HG03432 (cell line): ENCODE measurements around the gene VPS39.
"Not testable (repeated sequence)": the region's sequence is repeated elsewhere in the genome, so short reads cannot be mapped to it uniquely, and the experiment has no call there.

ENCODE experiments used
- ATAC-seq: cut with Tn5 transposase; IDR thresholded peaks from one replicate; pipeline ENCODE4 v1.9.1; 2021; ENCODE audit warnings: mild to moderate bottlenecking, moderate library complexity; ENCODE audit not compliant: unreplicated experiment

The VPS39 gene

DNA sequence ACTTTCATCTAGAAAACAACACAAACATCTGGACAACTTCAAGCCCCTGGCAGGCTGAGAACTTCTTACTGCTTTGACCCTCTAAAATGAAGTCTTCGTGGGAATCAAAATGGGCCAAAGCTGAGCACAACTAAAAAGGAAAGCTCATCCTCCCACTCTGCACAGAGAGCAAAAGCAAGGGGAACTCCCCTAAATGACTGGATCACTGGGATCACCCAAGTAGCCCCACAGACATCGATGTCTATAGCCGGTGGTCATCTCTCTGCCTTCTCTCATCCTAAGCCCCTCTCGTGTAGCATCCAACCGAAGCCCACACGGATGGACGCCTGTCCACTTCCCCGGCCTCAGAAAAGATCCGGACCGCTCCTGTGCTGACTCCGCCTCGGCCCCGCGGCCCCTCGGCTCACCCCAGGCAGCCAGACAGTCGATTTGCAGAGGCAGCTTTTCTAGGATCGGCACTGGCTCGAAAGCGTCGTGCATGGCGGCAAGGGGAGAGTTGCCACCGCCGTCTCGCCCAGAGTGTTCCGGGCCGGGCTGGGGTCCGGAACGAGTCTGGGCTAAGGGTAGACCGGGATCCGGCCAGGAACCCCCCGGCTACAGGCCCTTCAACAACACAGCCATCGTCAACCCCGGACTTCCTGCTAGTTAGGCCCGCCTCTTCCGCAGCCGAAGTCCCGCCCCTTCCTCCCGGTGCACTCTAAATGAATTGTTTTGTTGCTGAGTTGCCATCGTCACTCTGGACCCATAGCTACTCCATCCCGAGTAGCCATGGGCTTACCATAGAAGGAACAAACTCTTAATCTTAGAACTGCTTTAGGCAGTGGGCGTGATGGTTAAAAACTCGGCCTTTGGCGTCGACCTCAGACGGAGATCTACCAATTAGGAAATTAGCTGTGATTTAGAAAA, at the start of gene VPS39:
Gene VPS39 (minus strand): TSS at position 631 of the 906 bp plus-strand sequence. CDS start 151 bp downstream, at position 480.
- ATAC-seq, result peak; percentile 95

DNA sequence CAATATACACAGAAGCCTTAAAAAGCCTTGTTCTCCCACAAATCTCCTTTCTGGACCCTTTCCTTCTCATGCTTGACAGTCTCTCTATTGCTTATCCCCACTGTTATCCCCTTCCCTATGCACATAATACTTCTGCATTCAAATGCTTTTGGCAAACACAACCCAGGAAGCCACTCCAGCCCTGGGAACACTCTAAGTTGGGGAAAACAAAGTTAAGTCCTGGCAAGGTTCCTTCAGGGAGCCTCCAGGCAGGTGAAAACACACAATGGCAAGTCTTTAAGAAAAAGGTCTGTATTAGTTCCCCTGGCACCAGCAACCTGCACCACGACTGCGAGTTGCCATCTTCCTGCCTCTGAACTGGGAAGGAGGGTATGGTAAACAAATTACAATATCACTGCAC, 45.2 kb upstream of the VPS39 start:
- no peak for ATAC-seq

DNA sequence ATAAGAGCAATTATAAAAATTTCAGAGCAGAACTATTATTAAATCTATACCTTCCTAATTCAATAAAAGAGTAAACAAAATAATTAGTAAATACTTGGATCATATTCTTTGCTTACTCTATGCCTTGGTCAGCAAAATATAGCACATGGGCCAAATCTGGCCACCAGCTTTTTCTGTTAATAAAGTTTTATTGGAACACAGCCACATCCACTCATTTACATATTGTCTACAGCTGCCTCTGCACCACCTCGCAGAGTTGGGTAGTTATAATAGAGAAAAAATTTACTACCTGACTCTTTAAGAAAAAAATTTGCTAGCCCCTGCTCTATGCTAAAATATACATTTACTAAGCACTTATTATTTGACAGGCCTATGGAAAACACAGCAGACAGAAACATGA, 32.7 kb upstream of the VPS39 start:
- ATAC-seq, result no peak

DNA sequence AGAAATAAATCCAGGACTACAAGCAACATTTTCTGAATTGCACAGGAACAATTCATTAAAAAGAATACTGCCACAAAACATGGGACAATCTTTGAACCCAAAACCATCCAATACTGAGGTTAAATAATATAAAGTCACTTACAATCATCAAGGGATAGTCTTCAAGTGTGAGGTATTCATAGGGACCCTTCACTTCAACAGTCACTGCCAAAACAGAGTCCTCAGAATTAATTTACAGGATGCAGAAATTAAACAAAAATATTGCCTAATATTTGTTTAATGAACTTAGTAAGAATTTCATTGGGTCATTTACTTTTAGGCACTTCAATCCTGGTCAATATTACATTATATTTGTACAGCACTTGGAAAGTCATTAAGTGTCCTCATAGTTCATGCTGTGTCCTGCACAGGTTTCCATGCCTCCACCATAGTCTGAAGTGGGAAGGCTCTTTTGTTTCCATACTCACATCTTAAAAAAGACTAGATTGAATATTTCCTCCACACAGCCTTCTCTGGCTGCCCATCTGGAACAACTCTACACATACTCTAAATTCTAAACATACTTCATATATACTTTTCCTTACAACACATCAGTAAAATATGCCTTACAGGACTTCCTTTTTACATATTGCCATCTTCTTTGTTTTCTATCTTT, 31.6 kb upstream of the VPS39 start:
- no peak for ATAC-seq

- no peak for ATAC-seq
These were observed 25.0 kb upstream of the VPS39 start for GRCh38 chr15:42233107-42233506.

DNA sequence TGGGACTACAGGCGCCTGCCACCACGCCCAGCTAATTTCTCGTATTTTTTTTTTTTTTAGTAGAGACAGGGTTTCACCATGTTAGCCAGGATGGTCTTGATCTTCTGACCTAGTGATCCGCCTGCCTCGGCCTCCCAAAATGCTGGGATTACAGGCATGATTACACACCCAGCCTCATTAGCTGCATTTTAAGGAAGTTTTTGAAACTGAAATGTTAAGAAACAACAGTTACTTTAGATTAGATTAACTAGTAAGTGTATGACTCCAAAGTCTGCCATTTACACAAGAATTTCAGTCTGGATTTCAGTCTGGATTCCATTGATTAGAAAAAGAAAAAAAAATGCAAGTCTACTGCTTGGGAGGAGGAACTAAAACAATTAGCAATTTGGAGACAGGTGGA, 24.5 kb upstream of the VPS39 start:
- ATAC-seq, result no peak

DNA sequence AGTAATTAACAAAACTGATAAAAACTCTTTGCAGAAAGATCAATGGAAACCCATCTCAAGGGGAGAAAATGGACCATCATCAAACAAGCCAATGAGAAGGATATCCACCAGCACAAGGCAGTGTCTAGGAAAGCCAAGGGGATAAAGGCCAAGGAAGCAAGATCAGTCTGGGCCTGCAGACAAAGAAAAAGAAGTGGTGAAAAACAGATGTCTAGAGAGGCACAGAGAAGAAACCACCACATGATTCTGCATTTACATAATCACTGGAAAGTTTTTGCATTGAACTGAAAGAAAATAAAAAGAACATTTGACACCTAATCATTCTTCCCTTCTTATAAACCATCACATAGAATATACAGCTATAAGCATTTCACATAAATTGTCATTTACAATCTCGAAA, 23.0 kb upstream of the VPS39 start:
- no peak for ATAC-seq

DNA sequence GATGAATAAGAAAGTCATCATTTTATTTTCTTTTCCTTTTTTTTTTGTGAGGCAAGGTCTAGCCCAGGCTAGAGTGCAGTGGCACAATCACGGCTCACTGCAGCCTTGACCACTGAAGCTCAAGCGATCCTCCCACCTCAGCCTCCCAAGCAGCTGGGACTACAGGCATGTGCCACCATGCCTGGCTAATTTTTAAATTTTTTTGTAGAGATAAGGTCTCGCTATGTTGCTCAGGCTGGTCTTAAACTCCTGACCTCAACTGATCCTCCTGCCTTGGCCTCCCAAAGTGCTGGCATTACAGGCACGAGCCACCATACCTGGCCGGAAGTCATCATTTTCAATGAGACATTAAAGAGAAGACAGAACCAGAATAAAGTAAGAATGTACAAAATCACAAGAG, 20.9 kb upstream of the VPS39 start:
- ATAC-seq, result not testable (repeated sequence)

DNA sequence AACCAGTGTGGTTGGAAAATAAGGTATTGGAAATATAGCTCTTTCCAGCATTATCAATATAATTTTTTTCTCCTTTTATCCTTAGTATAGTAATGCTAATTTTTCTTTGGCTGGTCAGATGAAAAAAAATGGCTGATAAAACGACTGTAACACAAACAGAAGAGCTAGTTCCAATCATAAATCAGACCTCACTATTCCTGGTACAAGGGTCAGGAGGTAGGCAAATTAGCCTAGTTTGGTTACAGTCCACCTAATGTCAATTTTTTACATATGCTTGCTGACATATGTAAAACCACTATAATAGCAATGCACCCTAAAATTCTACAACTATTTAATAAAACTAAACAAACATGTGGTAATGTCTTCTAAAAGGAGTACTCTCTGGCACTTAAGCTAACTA, 19.9 kb upstream of the VPS39 start:
- ATAC-seq, result no peak

DNA sequence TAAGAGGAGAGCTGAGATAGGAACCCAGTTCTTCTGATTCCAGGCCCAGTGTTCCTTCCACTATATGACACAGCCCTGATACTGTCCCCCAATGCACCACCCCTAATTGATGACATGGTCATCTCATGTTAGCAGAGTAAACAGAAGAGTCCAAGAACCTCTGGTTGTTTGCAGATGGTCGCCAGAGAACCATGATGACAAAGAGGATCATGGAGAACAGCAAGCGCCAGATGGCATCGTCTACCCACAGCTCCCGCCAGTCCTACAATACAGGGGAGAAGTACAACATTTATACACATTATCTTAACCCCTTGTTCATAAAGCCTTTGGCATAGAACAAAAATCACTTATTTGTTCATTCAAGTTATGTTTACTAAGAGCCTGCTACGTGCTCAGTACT, 18.5 kb upstream of the VPS39 start:
- ATAC-seq, result no peak

GRCh38 chr15:42220216-42220615, 12.1 kb upstream of the VPS39 start:
- no peak for ATAC-seq

- ATAC-seq, result no peak
These were observed 11.0 kb upstream of the VPS39 start for GRCh38 chr15:42218953-42219592.

GRCh38 chr15:42217568-42217967, 9.5 kb upstream of the VPS39 start:
- ATAC-seq, result no peak

DNA sequence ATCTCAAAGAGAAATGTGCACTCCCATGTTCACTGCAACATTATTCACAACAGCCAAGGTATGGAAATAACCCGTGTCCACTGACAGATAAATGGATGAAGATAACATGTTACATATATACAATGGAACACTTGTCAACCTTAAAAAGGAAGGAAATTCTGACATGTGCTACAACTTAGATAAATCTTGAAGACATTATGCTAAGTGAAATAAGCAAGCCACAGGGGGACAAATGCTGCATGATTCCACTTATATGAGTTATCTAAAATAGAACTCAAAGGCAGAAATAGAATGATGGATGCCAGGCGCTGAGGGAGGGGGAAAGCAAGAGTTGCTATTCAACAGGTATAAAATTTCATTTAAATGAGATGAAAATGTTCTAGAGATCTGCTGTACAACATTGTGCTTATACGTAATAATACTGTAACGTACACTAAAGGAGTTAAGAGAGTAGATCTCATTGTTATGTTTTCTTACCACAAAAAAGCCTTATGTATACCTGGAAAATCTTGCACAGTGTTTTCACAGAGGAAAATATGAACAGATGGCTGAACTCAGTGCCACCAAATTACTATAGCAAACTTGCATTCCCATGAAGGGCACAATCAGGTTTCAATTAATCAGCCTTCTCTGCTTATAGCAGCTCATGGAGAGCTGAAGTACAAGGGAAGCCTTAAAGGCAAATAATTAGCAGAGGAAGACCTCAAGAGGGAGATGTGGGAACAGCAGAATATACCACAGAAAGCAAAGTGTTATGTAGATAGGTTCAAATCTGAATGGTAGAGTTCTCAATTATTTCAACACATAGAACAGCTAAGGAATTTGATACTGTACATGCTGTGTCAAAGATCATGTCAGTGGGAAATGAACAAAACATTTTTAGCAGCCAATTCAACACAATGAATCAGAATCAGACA, 8.1 kb upstream of the VPS39 start:
- ATAC-seq, result no peak

DNA sequence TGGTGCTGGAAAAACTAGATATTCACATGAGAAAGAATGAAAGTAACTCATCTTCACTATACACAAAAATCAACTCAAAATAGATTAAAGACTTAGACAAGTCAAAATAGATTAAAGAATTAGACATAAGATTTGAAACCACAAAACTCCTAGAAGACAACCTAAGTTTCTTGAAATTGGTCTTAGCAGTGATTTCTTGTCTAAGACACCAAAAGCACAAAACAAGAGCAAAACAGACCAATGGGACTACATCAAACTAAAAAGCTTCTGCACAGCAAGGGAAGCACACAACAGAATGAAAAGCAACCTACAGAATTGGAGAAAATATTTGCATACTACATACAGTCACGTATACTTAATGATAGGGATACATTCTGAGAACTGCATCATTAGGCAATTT, 6.5 kb upstream of the VPS39 start:
- no peak for ATAC-seq

DNA sequence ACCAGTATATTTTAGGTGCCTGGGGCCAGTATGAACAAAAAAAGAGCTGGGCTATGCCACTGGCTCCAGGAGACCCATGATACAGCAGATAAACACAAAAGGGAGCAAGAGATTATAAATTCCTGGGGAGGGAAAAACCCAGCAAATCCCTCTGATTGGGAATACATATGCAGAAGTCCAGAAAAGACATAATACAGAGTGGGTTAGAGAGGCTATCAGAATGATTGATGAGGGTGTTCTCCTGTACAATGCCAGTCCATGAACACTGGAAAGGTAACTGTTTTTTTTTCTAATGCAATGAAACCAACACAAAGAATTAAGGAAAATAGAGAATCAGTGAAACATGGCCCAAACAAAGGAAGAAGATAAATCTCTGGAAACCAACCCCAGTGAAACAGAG, 5.4 kb upstream of the VPS39 start:
- ATAC-seq, result no peak

GRCh38 chr15:42210696-42211095, 2.6 kb upstream of the VPS39 start:
- no peak for ATAC-seq

GRCh38 chr15:42206406-42206805, 1.7 kb downstream of the VPS39 start:
- ATAC-seq, result no peak

DNA sequence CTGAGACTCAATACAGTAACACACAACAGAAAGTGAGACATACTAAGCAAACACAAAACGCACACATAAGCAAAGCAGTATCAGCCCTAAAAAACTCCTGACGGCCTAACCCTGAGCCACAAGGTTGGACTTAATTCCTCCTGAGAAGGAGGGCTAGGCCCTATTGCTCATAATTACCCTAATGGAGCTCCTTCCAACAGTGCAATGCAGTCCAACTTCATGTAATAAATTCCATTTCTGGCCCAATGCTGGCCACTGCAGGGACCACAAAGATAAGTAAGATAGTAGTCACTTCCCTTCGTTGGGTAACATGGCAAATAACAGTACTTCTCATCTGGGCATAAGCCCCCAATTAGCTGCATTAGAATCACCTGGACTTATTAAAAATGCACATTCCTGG, 4.2 kb downstream of the VPS39 start:
- ATAC-seq, result no peak

DNA sequence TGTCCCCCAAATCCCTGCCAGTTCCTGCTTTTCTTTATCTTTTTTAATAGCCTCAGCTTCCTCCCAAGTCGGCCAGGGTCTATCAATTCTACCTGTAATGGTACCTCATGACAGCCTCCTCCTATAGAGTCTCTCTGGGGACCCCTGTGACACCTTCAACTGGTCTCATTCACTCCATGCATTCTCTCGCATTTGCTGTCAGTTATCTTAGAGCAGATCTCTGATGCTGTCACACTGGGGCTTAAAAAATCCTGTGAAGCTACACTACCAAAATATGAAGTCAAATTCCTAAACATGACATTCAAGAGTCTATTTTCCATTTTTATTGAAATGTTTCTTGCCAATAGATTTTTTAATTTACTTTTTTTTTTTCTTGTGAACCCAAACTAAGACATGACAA, 5.5 kb downstream of the VPS39 start:
- no peak for ATAC-seq

- ATAC-seq, result no peak
These were observed 6.3 kb downstream of the VPS39 start for GRCh38 chr15:42201801-42202200.
